ENCODE measurements around the gene ZNF212.

The ZNF212 gene

GRCh38 chr7:149285603-149286002 lies 46.2 kb downstream of the ZNF212 start:
- DNase-seq (ENCODE audit: low read depth) = no peak

- no peak for DNase-seq (ENCODE audit: low read depth)
Observed at GRCh38 chr7:149286811-149287400, 47.5 kb downstream of the ZNF212 start.

GRCh38 chr7:149287622-149288021 lies 48.2 kb downstream of the ZNF212 start:
- DNase-seq (ENCODE audit: low read depth) = no peak

- DNase-seq (ENCODE audit: low read depth) = no peak
Observed at GRCh38 chr7:149289262-149289661, 49.8 kb downstream of the ZNF212 start.

GRCh38 chr7:149289856-149290255 lies 50.4 kb downstream of the ZNF212 start:
- DNase-seq (ENCODE audit: low read depth) = no peak

GRCh38 chr7:149291036-149291780 lies 51.8 kb downstream of the ZNF212 start:
- no peak for DNase-seq (ENCODE audit: low read depth)

- no peak for DNase-seq (ENCODE audit: low read depth)
Observed at GRCh38 chr7:149291781-149292461, 52.5 kb downstream of the ZNF212 start.

- DNase-seq (ENCODE audit: low read depth) = no peak
Observed at GRCh38 chr7:149292462-149292823, 53.0 kb downstream of the ZNF212 start.

- DNase-seq (ENCODE audit: low read depth) = no peak
Observed at GRCh38 chr7:149293338-149293737, 53.9 kb downstream of the ZNF212 start.

GRCh38 chr7:149293946-149294633 lies 54.6 kb downstream of the ZNF212 start:
- no peak for DNase-seq (ENCODE audit: low read depth)

GRCh38 chr7:149294634-149295480 lies 55.4 kb downstream of the ZNF212 start:
- no peak for DNase-seq (ENCODE audit: low read depth)

- no peak for DNase-seq (ENCODE audit: low read depth)
Observed at GRCh38 chr7:149295481-149295850, 56.0 kb downstream of the ZNF212 start.

- DNase-seq (ENCODE audit: low read depth) = no peak
Observed at GRCh38 chr7:149296368-149296767, 56.9 kb downstream of the ZNF212 start.

GRCh38 chr7:149297034-149297755 lies 57.7 kb downstream of the ZNF212 start:
- DNase-seq (ENCODE audit: low read depth) = no peak

GRCh38 chr7:149300620-149301285 lies 61.3 kb downstream of the ZNF212 start:
- no peak for DNase-seq (ENCODE audit: low read depth)

GRCh38 chr7:149302222-149302621 lies 62.8 kb downstream of the ZNF212 start:
- no peak for DNase-seq (ENCODE audit: low read depth)

GRCh38 chr7:149302865-149303264 lies 63.4 kb downstream of the ZNF212 start:
- no peak for DNase-seq (ENCODE audit: low read depth)

GRCh38 chr7:149304006-149304405 lies 64.6 kb downstream of the ZNF212 start:
- DNase-seq (ENCODE audit: low read depth) = no peak
